Kidney (tissue), 14 donors: ENCODE measurements around the gene LINGO1. TPM values are rescaled to one million over a fixed set of nuclear protein-coding genes. Genes with fewer than 3 reads are reported as not detected.

Experiments used
- DNase-seq, 5 donors: peaks; one replicate each; pipeline ENCODE4 v3.0.0-alpha.2; 2013 to 2020
- FAIRE-seq: peaks from 2 replicates; lab custom pipeline; 2012; peaks lifted over from hg19 to GRCh38; lab: Jason Lieb, UNC
- H3K27ac ChIP-seq, 2 donors: one replicate each; pipeline ENCODE4 v1.7.0; 2013; ENCODE audit warnings: low read depth in 2 of 2, low read length in 2 of 2, inconsistent platforms in 1 of 2
- H3K27me3 ChIP-seq: one replicate; pipeline ENCODE4 v1.7.1; 2013; ENCODE audit warnings: low read length, inconsistent platforms; ENCODE audit not compliant: control insufficient read depth, insufficient read depth
- H3K36me3 ChIP-seq, 3 donors: one replicate each; pipeline versions ENCODE4 v1.7.0 to v1.7.1; 2013; ENCODE audit warnings: low read length in 3 of 3, control low read depth in 1 of 3, inconsistent platforms in 1 of 3; ENCODE audit not compliant: insufficient read depth in 3 of 3, control insufficient read depth in 2 of 3
- H3K4me1 ChIP-seq, 3 donors: one replicate each; pipeline versions ENCODE4 v1.7.0 to v1.7.1; 2013; ENCODE audit warnings: low read length in 3 of 3, inconsistent platforms in 1 of 3, low read depth in 1 of 3; ENCODE audit not compliant: control insufficient read depth in 2 of 3, insufficient read depth in 2 of 3
- H3K4me3 ChIP-seq, 3 donors: one replicate each; pipeline versions ENCODE4 v1.7.0 to v1.8.1; 2013; ENCODE audit warnings: low read length in 3 of 3, control low read depth in 1 of 3, inconsistent platforms in 1 of 3
- H3K9ac ChIP-seq, 3 donors: one replicate each; pipeline versions ENCODE4 v1.7.0 to v1.7.1; 2013; ENCODE audit warnings: low read length in 3 of 3, control low read depth in 1 of 3, inconsistent platforms in 1 of 3
- H3K9me3 ChIP-seq, 3 donors: one replicate each; pipeline versions ENCODE4 v1.7.0 to v1.7.1; 2013; ENCODE audit warnings: low read length in 3 of 3, control low read depth in 1 of 3, inconsistent platforms in 1 of 3; ENCODE audit not compliant: control insufficient read depth in 2 of 3, insufficient read depth in 1 of 3
- CTCF ChIP-seq: IDR thresholded peaks from 3 replicates; pipeline ENCODE4 v1.5.1; 2012; ENCODE audit warnings: mild to moderate bottlenecking, moderate library complexity, borderline replicate concordance; ENCODE audit not compliant: insufficient read depth; ENCODE audit errors: extremely low read depth
- intact Hi-C: fragments of 100-400 bp; cut with DNase I; formaldehyde crosslinking; loops from one replicate; pipeline ENCODE4 v1.11.1; 2022
- polyA plus RNA-seq: library from polyadenylated mRNA; stranded (reverse); fragments of 350-450 nt; fragmentation: Illumina TruSeq; extraction: RNeasy Lipid Tissue Mini Kit (QIAGEN cat#74804); gene quantifications from one replicate; pipeline ENCODE4 v1.2.3, GENCODE V29; 2014; ENCODE audit warnings: low read depth, low replicate concordance; ENCODE audit not compliant: insufficient read depth
- total RNA-seq: library from RNA; stranded (reverse); fragmentation: NEBNext Ultra II Directional; extraction: Animal tissue kit (Norgen Biotek cat#: 25700); gene quantifications from one replicate; pipeline ENCODE4 v1.2.1, GENCODE V29; 2021
- donor health status: control.
- donor health status: control.
- donor health status: control.
- donor health status: control.
- donor health status: control.
- donor health status: DM: yes; HTN: yes; CAD: no.
- donor health status: Normal renal cell carcinoma (clear cell type).

LINGO1 gene
- total and polyA plus RNA-seq, 2 donors from 2014 or later = 3.9 to 6.8 TPM

DNA sequence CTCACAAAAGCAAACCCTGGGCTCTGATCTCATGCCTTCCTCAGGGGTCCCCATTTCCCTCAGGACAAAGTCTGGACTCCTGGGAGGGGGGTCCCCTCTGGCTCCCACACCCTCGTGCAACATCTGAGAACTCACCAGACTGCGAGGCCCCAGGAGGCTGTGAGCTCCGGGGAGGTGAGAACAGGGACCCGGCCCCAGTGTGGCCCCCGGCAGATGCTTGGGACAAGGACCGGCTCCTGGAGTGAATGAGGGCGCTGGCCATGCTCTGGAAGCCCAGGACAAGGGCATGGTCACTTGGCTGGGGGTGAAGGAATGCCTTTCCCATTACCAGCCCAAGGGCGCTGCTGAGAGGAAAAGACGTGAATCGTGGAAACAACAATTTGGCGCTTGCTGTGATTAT lies 48.0 kb downstream of the LINGO1 start:
- no peak for FAIRE-seq
- H3K4me3 ChIP-seq = no peak overlapping the region
- intact Hi-C loops = no loop called here
- no peak for TF ChIP-seq CTCF
- H3K27me3 ChIP-seq = no peaks in the 10 kb centered on the region
- no peaks in the 10 kb centered on the region for H3K36me3 ChIP-seq
- H3K9me3 ChIP-seq = no peaks in the 10 kb centered on the region
- peak in 1 of 5 donors; percentile 52 for DNase-seq
- no peaks in the 10 kb centered on the region for H3K4me1 ChIP-seq
- no peak overlapping the region for H3K27ac ChIP-seq
- no peak overlapping the region for H3K9ac ChIP-seq

DNA sequence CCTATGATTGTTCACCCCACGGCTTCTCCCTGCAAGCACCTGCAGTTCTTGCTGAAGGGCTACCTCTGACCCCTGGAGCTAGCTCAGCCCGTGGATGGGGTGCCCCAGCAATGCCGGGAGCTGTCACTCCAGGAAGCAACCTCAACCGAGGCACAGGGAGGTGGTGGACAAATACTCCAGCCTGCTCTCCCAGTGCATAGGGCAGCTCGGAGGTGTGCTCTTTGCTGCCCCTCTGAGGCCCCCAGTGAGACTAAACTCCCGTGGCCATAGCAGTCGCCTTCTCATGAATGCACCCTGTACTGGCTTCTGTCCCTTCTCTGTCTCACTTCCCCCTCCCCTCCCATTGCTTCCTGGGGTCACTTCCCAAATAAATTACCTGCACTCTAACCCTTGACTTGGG lies 48.5 kb downstream of the LINGO1 start:
- no peaks in the 10 kb centered on the region for H3K27me3 ChIP-seq
- no peak for FAIRE-seq
- intact Hi-C loops = no loop called here
- peak in 1 of 5 donors; percentile 22 for DNase-seq
- H3K9ac ChIP-seq = no peak overlapping the region
- no peak overlapping the region for H3K27ac ChIP-seq
- no peak for TF ChIP-seq CTCF
- H3K36me3 ChIP-seq = no peaks in the 10 kb centered on the region
- H3K4me1 ChIP-seq = no peaks in the 10 kb centered on the region
- no peaks in the 10 kb centered on the region for H3K9me3 ChIP-seq
- no peak overlapping the region for H3K4me3 ChIP-seq

DNA sequence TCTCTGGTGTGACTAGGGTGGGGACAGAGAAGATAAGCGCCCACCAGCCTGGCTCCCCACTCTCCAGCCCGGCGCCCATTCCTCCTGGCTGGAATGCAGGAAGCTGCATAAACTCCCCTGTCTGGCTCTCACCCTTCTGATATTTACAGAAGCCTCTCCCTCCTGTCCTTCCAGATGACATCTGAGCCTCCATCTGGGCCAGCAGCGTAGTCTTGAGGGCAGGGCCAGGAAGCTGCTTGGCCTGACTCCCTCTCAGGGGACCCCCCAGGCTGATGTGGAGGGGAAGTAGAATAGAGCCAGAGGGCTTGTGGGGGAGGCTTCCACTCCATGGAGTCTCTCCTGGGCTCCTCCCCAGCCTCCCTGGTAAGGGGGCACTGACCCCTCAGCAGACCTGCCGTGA lies 49.9 kb downstream of the LINGO1 start:
- no peaks in the 10 kb centered on the region for H3K27me3 ChIP-seq
- H3K36me3 ChIP-seq = no peaks in the 10 kb centered on the region
- DNase-seq = peak in 4 of 5 donors; percentile 39 to 61 (median 58)
- no peak for TF ChIP-seq CTCF
- intact Hi-C loops = no loop called here
- FAIRE-seq = no peak
- H3K4me3 ChIP-seq = no peak overlapping the region
- no peak overlapping the region for H3K9ac ChIP-seq
- no peaks in the 10 kb centered on the region for H3K4me1 ChIP-seq
- H3K27ac ChIP-seq = no peak overlapping the region
- no peaks in the 10 kb centered on the region for H3K9me3 ChIP-seq
